Keratinocyte (primary cell): ENCODE results near the gene MNAT1.

Experiments used
- EZH2 ChIP-seq: IDR thresholded peaks from one replicate; pipeline ENCODE4 v1.6.1; 2012; ENCODE audit warnings: inconsistent platforms, mild to moderate bottlenecking, low read length, moderate library complexity
- TF ChIP-seq, protein P1 (sequence below), 3 experiments: IDR thresholded peaks in 1 of 3; conservative IDR thresholded peaks in 1 of 3; optimal IDR thresholded peaks in 1 of 3; 2 replicates in 2 of 3; 3 replicates in 1 of 3; pipeline versions ENCODE3 to v1.5.1; 2011; ENCODE audit warnings: low read length in 3 of 3, mild to moderate bottlenecking in 3 of 3, moderate library complexity in 2 of 3, control low read depth in 1 of 3, inconsistent platforms in 1 of 3; ENCODE audit not compliant: insufficient read depth in 2 of 3; ENCODE audit errors: extremely low read depth in 1 of 3

DNA sequence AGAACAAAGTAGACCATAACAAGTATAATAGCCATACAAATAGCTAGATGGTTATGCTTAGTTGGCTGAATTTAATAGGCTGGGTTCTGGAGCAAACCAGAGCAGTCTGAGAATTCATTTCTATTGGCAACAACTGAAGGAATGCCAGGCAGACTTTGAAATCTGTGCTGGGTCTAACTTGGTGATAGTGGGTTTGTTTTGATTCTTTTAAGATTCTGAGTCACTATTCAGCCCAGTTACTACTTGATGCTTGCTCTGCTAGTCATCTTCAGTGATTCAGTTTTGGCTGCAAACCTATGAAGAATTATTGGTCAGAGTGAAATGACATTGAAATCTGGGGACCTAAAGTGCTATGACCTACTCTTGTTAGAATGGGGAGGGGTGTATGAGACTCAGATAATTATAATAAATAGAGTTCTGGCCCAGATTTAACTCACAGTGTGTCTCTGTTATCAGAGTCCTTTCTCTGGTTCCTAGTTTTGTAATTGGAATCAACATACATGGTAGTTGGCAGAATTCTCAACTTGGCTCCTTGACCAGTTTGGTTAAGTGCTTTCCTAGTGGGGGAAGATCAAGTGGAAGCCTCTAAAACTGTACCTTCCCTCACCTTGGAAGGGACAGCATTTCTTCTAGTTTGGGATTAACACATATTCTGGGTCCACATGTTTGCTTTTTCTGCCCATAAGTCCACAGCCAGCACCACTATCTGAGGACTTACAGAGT lies 43.5 kb downstream of the MNAT1 start:
- TF ChIP-seq, protein P1, sequence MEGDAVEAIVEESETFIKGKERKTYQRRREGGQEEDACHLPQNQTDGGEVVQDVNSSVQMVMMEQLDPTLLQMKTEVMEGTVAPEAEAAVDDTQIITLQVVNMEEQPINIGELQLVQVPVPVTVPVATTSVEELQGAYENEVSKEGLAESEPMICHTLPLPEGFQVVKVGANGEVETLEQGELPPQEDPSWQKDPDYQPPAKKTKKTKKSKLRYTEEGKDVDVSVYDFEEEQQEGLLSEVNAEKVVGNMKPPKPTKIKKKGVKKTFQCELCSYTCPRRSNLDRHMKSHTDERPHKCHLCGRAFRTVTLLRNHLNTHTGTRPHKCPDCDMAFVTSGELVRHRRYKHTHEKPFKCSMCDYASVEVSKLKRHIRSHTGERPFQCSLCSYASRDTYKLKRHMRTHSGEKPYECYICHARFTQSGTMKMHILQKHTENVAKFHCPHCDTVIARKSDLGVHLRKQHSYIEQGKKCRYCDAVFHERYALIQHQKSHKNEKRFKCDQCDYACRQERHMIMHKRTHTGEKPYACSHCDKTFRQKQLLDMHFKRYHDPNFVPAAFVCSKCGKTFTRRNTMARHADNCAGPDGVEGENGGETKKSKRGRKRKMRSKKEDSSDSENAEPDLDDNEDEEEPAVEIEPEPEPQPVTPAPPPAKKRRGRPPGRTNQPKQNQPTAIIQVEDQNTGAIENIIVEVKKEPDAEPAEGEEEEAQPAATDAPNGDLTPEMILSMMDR (optimal IDR thresholded peaks at IDR 0.05 in 1 of 3, IDR thresholded peaks at IDR 0.05 in 1 of 3, conservative IDR thresholded peaks at IDR 0.05 in 1 of 3; ENCODE audit: extremely low read depth in 1 of 3, insufficient read depth in 2 of 3, low read length in 3 of 3), result no peak
- no peak for TF ChIP-seq EZH2
